ENCODE measurements around the gene R3HDM4.

R3HDM4 gene

GRCh38 chr19:920051-920864 is 7.2 kb upstream of the R3HDM4 start:
- DNase-seq (ENCODE audit: low spot score): peak; percentile 87
- TF ChIP-seq CTCF (IDR thresholded peaks at IDR 0.05; ENCODE audit: extremely low read depth, missing control alignments): no peak

GRCh38 chr19:919199-920050 is 6.4 kb upstream of the R3HDM4 start:
- peak; percentile 62 for DNase-seq (ENCODE audit: low spot score)
- no peak for TF ChIP-seq CTCF (IDR thresholded peaks at IDR 0.05; ENCODE audit: extremely low read depth, missing control alignments)

GRCh38 chr19:918481-919198 is 5.6 kb upstream of the R3HDM4 start:
- DNase-seq (ENCODE audit: low spot score): no peak
- TF ChIP-seq CTCF (IDR thresholded peaks at IDR 0.05; ENCODE audit: extremely low read depth, missing control alignments): no peak

- no peak for DNase-seq (ENCODE audit: low spot score)
- no peak for TF ChIP-seq CTCF (IDR thresholded peaks at IDR 0.05; ENCODE audit: extremely low read depth, missing control alignments)
Observed at GRCh38 chr19:918152-918437, 5.1 kb upstream of the R3HDM4 start.

GRCh38 chr19:917323-918151 is 4.5 kb upstream of the R3HDM4 start, which contains the start of gene KISS1R:
TSS of gene KISS1R (plus strand) at chr19:917333. CDS start at chr19:917503, 170 bp downstream.
- DNase-seq (ENCODE audit: low spot score): peak; percentile 85
- peak; percentile 68 for TF ChIP-seq CTCF (IDR thresholded peaks at IDR 0.05; ENCODE audit: extremely low read depth, missing control alignments)

GRCh38 chr19:916645-917322 is 3.8 kb upstream of the R3HDM4 start:
- TF ChIP-seq CTCF (IDR thresholded peaks at IDR 0.05; ENCODE audit: extremely low read depth, missing control alignments): no peak
- no peak for DNase-seq (ENCODE audit: low spot score)

All from GM20000 (cell line).